ENCODE results near the gene DPEP1. TPM values are rescaled to one million over a fixed set of nuclear protein-coding genes. Genes with fewer than 3 reads are reported as not detected.

DPEP1 gene
- total RNA-seq, 4 donors from 2014 or later, result 1.1 TPM; not detected in 3

DNA sequence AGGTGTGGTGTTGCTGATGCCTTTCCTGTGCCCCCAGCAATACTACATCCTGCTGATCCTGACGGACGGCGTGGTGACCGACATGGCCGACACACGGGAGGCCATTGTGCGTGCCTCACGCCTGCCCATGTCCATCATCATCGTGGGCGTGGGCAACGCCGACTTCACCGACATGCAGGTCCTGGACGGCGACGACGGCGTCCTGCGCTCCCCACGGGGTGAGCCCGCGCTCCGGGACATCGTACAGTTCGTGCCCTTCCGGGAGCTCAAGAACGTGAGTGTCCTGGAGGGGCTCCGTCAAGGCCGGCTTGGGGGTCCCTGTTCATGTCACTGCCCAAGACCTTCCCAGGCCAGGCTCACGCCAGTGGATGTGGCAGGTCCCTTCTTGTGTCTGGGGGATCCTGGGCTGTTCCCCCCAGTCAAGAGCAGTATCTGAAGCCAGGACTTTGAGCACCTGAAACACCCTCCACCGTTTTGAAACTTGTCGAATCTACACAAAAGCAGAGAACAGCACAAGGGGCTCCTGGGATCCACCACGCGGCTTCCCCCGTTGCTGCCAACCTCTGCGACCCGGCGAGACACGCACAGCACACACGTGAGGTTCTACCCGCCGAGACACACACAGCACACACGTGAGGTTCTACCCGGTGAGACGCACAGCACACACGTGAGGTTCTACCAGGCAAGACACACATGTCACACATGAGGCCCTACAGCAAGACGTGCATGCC, 17.9 kb upstream of the DPEP1 start:
- TF ChIP-seq CTCF (IDR thresholded peaks at IDR 0.05), result no peak
- no peak for ATAC-seq (ENCODE audit: low FRiP score)

GRCh38 chr16:89596061-89596689, 17.3 kb upstream of the DPEP1 start:
- TF ChIP-seq CTCF (IDR thresholded peaks at IDR 0.05), result no peak
- ATAC-seq (ENCODE audit: low FRiP score) (no peak), DNase-seq (ENCODE audit: low spot score) (no peak)

More for the DNA sequence above, 17.9 kb upstream of the DPEP1 start:
- no peak for DNase-seq (ENCODE audit: low spot score)

DNA sequence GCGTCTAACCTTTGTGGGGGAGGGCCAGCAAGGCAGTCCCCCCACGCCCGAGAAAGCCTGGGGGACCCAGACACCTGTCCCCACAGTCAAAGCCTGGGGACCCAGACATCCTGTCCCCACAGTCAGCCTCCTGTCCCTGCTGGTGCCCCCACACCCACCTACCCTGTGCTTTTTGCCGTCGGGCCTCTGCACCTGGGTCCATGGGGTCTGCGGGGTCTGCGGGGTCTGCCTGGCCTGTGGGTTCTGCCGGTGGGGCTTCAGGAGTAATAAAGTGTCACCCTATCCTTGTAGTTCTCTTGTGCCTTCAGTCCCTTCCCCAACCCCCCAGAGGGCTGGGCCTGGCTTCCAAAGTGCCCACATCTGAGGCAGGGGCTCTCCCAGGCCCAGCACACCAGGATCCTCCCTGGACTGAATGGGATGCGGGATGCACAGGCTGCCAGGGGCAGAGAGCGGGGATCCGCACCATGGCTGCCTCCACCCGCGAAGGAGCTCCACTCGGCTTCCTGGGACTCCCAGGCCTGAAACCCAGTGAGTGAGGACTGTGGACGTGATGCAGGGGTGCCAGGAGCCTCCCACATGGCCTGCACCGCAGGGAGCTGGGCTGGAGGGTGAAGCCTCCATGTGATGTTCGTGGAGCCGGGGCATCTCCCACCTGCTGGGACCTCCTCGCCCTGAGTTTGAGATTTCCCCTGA, 16.3 kb upstream of the DPEP1 start:
- no peak for ATAC-seq (ENCODE audit: low FRiP score)
- DNase-seq (ENCODE audit: low spot score), result no peak
- TF ChIP-seq CTCF (IDR thresholded peaks at IDR 0.05), result no peak

DNA sequence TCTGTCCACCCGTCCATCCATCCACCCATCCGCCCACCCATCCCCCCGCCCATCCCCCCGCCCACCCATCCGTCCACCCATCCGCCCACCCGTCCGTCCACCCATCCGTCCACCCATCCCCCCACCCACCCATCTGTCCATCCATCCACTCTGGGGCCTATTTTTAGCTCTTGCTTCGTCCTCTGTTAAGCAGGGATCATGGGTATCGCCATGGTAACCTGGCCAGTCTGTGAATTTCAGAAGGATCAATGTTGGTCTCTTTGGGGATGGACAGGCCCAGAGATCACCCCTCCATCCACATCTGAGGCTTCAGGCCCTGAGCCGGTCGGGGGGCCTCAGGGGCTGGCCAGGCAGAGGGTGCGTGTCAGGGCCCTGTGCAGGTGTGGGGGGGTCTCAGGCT, 15.2 kb upstream of the DPEP1 start:
- no peak for ATAC-seq (ENCODE audit: low FRiP score)
- DNase-seq (ENCODE audit: low spot score), result no peak
- no peak for TF ChIP-seq CTCF (IDR thresholded peaks at IDR 0.05)

DNA sequence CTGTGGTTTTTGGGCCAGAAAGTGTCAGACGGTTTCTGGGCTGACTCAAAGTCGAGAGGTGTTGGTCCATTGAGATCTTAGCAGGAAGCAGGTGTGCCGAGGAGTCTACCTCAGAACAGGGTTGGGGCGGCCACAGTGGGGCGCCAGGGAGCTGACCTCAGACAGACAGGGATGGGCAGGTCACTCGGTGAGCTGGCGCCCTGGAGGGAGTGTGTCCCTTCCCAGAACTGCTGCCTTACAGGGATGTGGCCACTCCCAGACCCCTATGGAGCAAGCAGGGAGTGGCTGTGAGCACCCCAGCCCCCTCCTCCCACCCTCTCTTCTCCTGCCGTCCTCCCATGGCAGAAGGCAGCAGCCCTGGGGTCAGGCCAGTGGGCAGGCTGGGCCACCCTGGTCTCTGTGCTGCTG, 14.0 kb upstream of the DPEP1 start:
- DNase-seq (ENCODE audit: low spot score) (no peak), ATAC-seq (ENCODE audit: low FRiP score) (no peak)
- TF ChIP-seq CTCF (IDR thresholded peaks at IDR 0.05), result no peak

DNA sequence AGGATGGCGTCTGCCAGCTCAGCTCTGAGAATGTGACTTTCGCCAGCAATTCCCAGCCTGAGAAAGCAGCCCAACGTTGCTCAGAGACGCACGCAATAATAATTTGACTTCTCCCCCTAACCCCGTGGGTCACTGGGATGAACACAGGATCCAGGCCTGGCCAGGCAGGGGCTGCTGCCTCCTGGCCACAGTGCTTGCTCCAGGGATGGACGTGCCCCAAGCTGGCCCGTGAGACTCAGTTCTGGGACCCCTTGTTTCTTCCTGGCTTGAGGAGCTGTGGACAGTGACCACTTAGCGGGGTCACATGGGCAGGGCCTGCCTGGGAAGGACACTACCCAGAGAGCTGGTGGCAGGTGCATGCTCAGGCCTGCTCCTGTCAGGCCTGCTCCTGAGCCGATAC, 13.5 kb upstream of the DPEP1 start:
- no peak for DNase-seq (ENCODE audit: low spot score)
- TF ChIP-seq CTCF (IDR thresholded peaks at IDR 0.05), result no peak
- no peak for ATAC-seq (ENCODE audit: low FRiP score)
